CD1c-positive myeloid dendritic cell (primary cell): ENCODE measurements around the gene COL15A1.

Experiments
- DNase-seq: peaks from one replicate; pipeline ENCODE4 v3.0.0-alpha.2; 2016; ENCODE audit errors: extremely low spot score

Gene COL15A1

GRCh38 chr9:98972716-98973115, 29.0 kb downstream of the COL15A1 start:
- no peak for DNase-seq

- DNase-seq: no peak
These were observed 29.5 kb downstream of the COL15A1 start for GRCh38 chr9:98973171-98973570.

GRCh38 chr9:98973576-98973975, 29.9 kb downstream of the COL15A1 start:
- no peak for DNase-seq

- DNase-seq: no peak
These were observed 30.4 kb downstream of the COL15A1 start for GRCh38 chr9:98974106-98974505.

GRCh38 chr9:98974554-98974953, 30.8 kb downstream of the COL15A1 start:
- no peak for DNase-seq

- DNase-seq: peak; percentile 82
These were observed 31.4 kb downstream of the COL15A1 start for GRCh38 chr9:98974994-98975712.

GRCh38 chr9:98975838-98976237, 32.1 kb downstream of the COL15A1 start:
- no peak for DNase-seq

- no peak for DNase-seq
These were observed 33.6 kb downstream of the COL15A1 start for GRCh38 chr9:98977246-98977714.

- no peak for DNase-seq
These were observed 34.1 kb downstream of the COL15A1 start for GRCh38 chr9:98977813-98978212.

GRCh38 chr9:98978231-98978681, 34.5 kb downstream of the COL15A1 start:
- DNase-seq: no peak

GRCh38 chr9:98980291-98980690, 36.6 kb downstream of the COL15A1 start:
- no peak for DNase-seq

GRCh38 chr9:98983295-98984268, 39.9 kb downstream of the COL15A1 start:
- no peak for DNase-seq

GRCh38 chr9:98985596-98985995, 41.9 kb downstream of the COL15A1 start:
- DNase-seq: no peak

GRCh38 chr9:98986866-98987651, 43.4 kb downstream of the COL15A1 start:
- no peak for DNase-seq

GRCh38 chr9:98989036-98990000, 45.6 kb downstream of the COL15A1 start:
- no peak for DNase-seq

- DNase-seq: no peak
These were observed 46.6 kb downstream of the COL15A1 start for GRCh38 chr9:98990181-98990870.

GRCh38 chr9:98992107-98992884, 48.6 kb downstream of the COL15A1 start:
- DNase-seq: no peak

GRCh38 chr9:98992885-98993569, 49.3 kb downstream of the COL15A1 start:
- DNase-seq: peak; percentile 14

GRCh38 chr9:98993570-98993945, 49.9 kb downstream of the COL15A1 start:
- peak; percentile 96 for DNase-seq
